GM13977 (cell line): ENCODE measurements around the gene CEP72.
"Not testable (repeated sequence)": the region's sequence is repeated elsewhere in the genome, so short reads cannot be mapped to it uniquely, and the experiment has no call there.

Experiments
- DNase-seq: peaks from one replicate; pipeline ENCODE4 v3.0.0; 2012; ENCODE audit warnings: low spot score
- CTCF ChIP-seq: IDR thresholded peaks from 2 replicates; pipeline ENCODE4 v1.5.1; 2012; ENCODE audit warnings: mild to moderate bottlenecking, control low read depth; ENCODE audit not compliant: insufficient read depth; ENCODE audit errors: extremely low read depth, missing control alignments
- in situ Hi-C: fragments of 300-500 bp; cut with MboI; formaldehyde crosslinking; loops from one replicate; pipeline ENCODE4 v1.12.0; 2022; ENCODE audit warnings: low sequenced_read_pairs, low pct_unique_long_range_greater_than_20kb, mixed read lengths, inconsistent platforms; ENCODE audit not compliant: unreplicated experiment

The CEP72 gene

GRCh38 chr5:579211-579610 lies 32.9 kb upstream of the CEP72 start:
- DNase-seq = no peak
- TF ChIP-seq CTCF = no peak
- in situ Hi-C loops = no loop called here

GRCh38 chr5:579746-580366 lies 32.3 kb upstream of the CEP72 start:
- TF ChIP-seq CTCF = no peak
- in situ Hi-C loops = no loop called here

GRCh38 chr5:580436-580835 lies 31.7 kb upstream of the CEP72 start:
- in situ Hi-C loops = no loop called here
- no peak for DNase-seq
- TF ChIP-seq CTCF = no peak

More at GRCh38 chr5:579746-580366, 32.3 kb upstream of the CEP72 start:
- no peak for DNase-seq

- no peak for TF ChIP-seq CTCF
- in situ Hi-C loops = no loop called here
- no peak for DNase-seq
Observed at GRCh38 chr5:581266-581665, 30.9 kb upstream of the CEP72 start.

- in situ Hi-C loops = no loop called here
- no peak for TF ChIP-seq CTCF
- DNase-seq = no peak
Observed at GRCh38 chr5:581941-582340, 30.2 kb upstream of the CEP72 start.

GRCh38 chr5:582445-582844 lies 29.7 kb upstream of the CEP72 start:
- in situ Hi-C loops = not testable (repeated sequence)

GRCh38 chr5:582936-583635 lies 29.1 kb upstream of the CEP72 start:
- in situ Hi-C loops = no loop called here
- TF ChIP-seq CTCF = no peak
- DNase-seq = no peak

More at GRCh38 chr5:582445-582844, 29.7 kb upstream of the CEP72 start:
- DNase-seq = not testable (repeated sequence)
